OCI-LY1 (cell line): Measurements from ENCODE around the gene RALB.
"Not testable (repeated sequence)": the region's sequence is repeated elsewhere in the genome, so short reads cannot be mapped to it uniquely, and the experiment has no call there.

Experiments
- H2AFZ ChIP-seq: fragments of 200-600 bp; sonication (generic), shearing (Covaris generic); 2 replicates; pipeline ENCODE4 v1.6.0; 2014; ENCODE audit warnings: antibody characterized with exemption, mild to moderate bottlenecking, low read length
- H3F3A ChIP-seq: fragments of 200-600 bp; sonication (generic), shearing (Covaris generic); 2 replicates; pipeline ENCODE4 v1.6.0; 2014; ENCODE audit warnings: mild to moderate bottlenecking, antibody characterized with exemption, low read length, moderate library complexity; ENCODE audit not compliant: insufficient read depth
- H3K27ac ChIP-seq: fragments of 200-600 bp; sonication (generic); 2 replicates; pipeline ENCODE4 v1.5.1; 2014; ENCODE audit warnings: low read length, mixed run types, mild to moderate bottlenecking, low read depth; ENCODE audit not compliant: poor library complexity, severe bottlenecking
- H3K27me3 ChIP-seq: fragments of 200-600 bp; sonication (generic); 2 replicates; pipeline ENCODE4 v1.6.0; 2014; ENCODE audit warnings: antibody characterized with exemption, mild to moderate bottlenecking, low read length, moderate library complexity; ENCODE audit not compliant: insufficient read depth
- H3K36me3 ChIP-seq: fragments of 200-600 bp; sonication (generic); 2 replicates; pipeline ENCODE4 v1.6.1; 2014; ENCODE audit warnings: mild to moderate bottlenecking, antibody characterized with exemption, low read length, moderate library complexity, mixed read lengths; ENCODE audit not compliant: insufficient read depth
- H3K4me1 ChIP-seq: fragments of 200-600 bp; sonication (generic); 2 replicates; pipeline ENCODE4 v1.5.1; 2014; ENCODE audit warnings: mild to moderate bottlenecking, low read length, moderate library complexity; ENCODE audit not compliant: insufficient read depth, severe bottlenecking
- H3K4me2 ChIP-seq: fragments of 200-600 bp; sonication (generic), shearing (Covaris generic); 2 replicates; pipeline ENCODE4 v1.6.1; 2014; ENCODE audit warnings: low read length
- H3K4me3 ChIP-seq: fragments of 200-600 bp; sonication (generic); 2 replicates; pipeline ENCODE4 v1.5.1; 2014; ENCODE audit warnings: low read length, low read depth, mild to moderate bottlenecking, mixed read lengths; ENCODE audit not compliant: poor library complexity, severe bottlenecking
- H3K79me2 ChIP-seq: fragments of 200-600 bp; shearing (Covaris generic); 2 replicates; pipeline ENCODE4 v1.6.1; 2016; ENCODE audit warnings: mixed run types, low read length, mixed read lengths; ENCODE audit not compliant: insufficient read depth
- H3K9ac ChIP-seq: fragments of 200-600 bp; sonication (generic), shearing (Covaris generic); 2 replicates; pipeline ENCODE4 v1.6.1; 2014; ENCODE audit warnings: mild to moderate bottlenecking, low read length, mixed read lengths
- H3K9me2 ChIP-seq: fragments of 200-600 bp; sonication (generic), shearing (Covaris generic); 2 replicates; pipeline ENCODE4 v1.6.1; 2014; ENCODE audit warnings: low read depth, mild to moderate bottlenecking, low read length, mixed read lengths
- H3K9me3 ChIP-seq: fragments of 200-600 bp; shearing (Covaris generic); 2 replicates; pipeline ENCODE4 v1.6.1; 2014; ENCODE audit warnings: low read length, mixed read lengths
- H4K20me1 ChIP-seq: fragments of 200-600 bp; sonication (generic), shearing (Covaris generic); 2 replicates; pipeline ENCODE4 v1.6.0; 2016; ENCODE audit warnings: mild to moderate bottlenecking, low read length; ENCODE audit not compliant: insufficient read depth
- CTCF ChIP-seq: fragments of 200-600 bp; sonication (generic), shearing (Covaris generic); IDR thresholded peaks from 2 replicates; pipeline ENCODE4 v1.5.1; 2017; ENCODE audit warnings: mild to moderate bottlenecking, antibody characterized with exemption, low read length, moderate library complexity, mixed read lengths
- EZH2 ChIP-seq: fragments of 200-600 bp; sonication (generic), shearing (Covaris generic); IDR thresholded peaks from 2 replicates; pipeline ENCODE4 v1.8.0; 2017; ENCODE audit warnings: borderline replicate concordance, mixed run types, mild to moderate bottlenecking, antibody characterized with exemption, low read length, moderate library complexity, mixed read lengths

The RALB gene

DNA sequence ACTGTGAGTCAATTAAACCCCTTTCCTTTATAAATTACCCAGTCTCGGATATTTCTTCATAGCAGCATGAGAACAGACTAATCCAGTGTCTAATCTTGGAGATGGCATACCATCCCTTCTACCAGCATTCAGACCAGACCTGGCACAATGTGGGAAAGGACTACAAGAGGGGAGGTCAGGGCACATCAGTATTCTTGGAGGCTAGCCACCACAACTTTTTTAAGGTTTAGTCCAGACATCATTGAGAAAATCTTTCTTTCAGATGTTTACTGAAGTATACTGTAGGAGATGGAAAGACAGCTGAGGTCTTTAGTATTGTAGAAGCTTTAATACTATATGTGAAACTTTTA, 4.0 kb downstream of the RALB start:
- H2AFZ ChIP-seq = no peak overlapping the region
- H4K20me1 ChIP-seq = no peaks in the 10 kb centered on the region
- no peak overlapping the region for H3K4me3 ChIP-seq
- peaks cover 8% of the 10 kb centered on the region for H3K9me3 ChIP-seq
- peaks cover 16% of the 10 kb centered on the region for H3K4me1 ChIP-seq
- no peaks in the 10 kb centered on the region for H3K9me2 ChIP-seq
- TF ChIP-seq EZH2 = no peak
- TF ChIP-seq CTCF = no peak
- H3K27me3 ChIP-seq = no peaks in the 10 kb centered on the region; the same call in 1 of the 2 replicates
- no peak overlapping the region for H3K4me2 ChIP-seq
- peaks cover 4% of the 10 kb centered on the region; the same call in 1 of the 2 replicates for H3K36me3 ChIP-seq
- no peaks in the 10 kb centered on the region for H3F3A ChIP-seq
- H3K27ac ChIP-seq = no peak overlapping the region
- no peaks in the 10 kb centered on the region for H3K79me2 ChIP-seq
- H3K9ac ChIP-seq = no peak overlapping the region

- Histone ChIP-seq H3K27me3 (no peaks in the 10 kb centered on the region; the same call in 1 of the 2 replicates), H3K4me3 (no peak overlapping the region), H2AFZ (no peak overlapping the region), H3K4me1 (peaks cover 9% of the 10 kb centered on the region), H3K36me3 (peaks cover 4% of the 10 kb centered on the region; the same call in 1 of the 2 replicates), H3K9me3 (peaks cover 8% of the 10 kb centered on the region), H3K4me2 (no peak overlapping the region), H3F3A (no peaks in the 10 kb centered on the region), H4K20me1 (no peaks in the 10 kb centered on the region), H3K27ac (no peak overlapping the region), H3K79me2 (no peaks in the 10 kb centered on the region), H3K9me2 (no peaks in the 10 kb centered on the region), H3K9ac (no peak overlapping the region)
- TF ChIP-seq EZH2 (no peak), CTCF (no peak)
These were observed 4.9 kb downstream of the RALB start for GRCh38 chr2:120257522-120257921.

DNA sequence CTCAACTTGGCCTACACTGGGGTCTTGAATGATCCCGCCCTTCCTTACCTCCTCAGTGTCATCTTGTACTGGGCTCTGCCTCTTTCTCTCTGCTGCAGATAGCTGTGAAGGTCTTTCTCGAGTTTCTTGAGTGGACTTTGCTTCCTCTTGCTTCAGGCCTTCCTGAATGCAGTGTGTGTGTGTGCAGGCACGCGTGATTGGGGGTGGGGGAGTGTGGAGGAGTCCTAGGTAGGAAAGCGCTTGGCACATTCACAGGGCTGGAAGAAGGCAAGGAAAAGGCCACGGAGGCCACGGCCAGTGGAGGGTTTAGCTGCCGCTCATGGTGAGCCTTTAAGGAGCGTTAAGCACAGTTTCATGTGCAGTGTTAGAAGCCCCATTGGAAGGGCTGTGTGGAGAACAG, 5.5 kb downstream of the RALB start:
- Histone ChIP-seq H4K20me1 (no peaks in the 10 kb centered on the region), H3F3A (no peaks in the 10 kb centered on the region), H3K9me3 (peaks cover 8% of the 10 kb centered on the region), H3K27ac (no peak overlapping the region), H3K4me2 (no peak overlapping the region), H3K79me2 (no peaks in the 10 kb centered on the region), H3K4me1 (peaks cover 9% of the 10 kb centered on the region), H3K9ac (no peak overlapping the region), H3K27me3 (no peaks in the 10 kb centered on the region; the same call in 1 of the 2 replicates), H2AFZ (no peak overlapping the region), H3K9me2 (no peaks in the 10 kb centered on the region), H3K4me3 (no peak overlapping the region), H3K36me3 (peaks cover 4% of the 10 kb centered on the region; the same call in 1 of the 2 replicates)
- TF ChIP-seq EZH2 = no peak

DNA sequence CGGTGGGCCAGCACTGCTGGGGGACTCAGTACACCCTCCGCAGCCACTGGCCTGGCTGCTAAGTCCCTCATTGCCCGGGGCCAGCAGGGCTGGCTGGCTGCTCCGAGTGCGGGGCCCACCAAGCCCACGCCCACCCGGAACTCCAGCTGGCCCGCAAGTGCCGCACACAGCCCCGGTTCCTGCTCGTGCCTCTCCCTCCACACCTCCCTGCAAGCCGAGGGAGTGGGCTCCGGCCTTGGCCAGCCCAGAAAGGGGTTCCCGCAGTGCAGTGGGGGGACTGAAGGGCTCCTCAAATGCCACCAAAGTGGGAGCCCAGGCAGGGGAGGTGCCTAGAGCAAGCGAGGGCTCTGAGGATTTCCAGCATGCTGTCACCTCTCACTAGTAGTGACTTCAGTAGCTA, 7.3 kb downstream of the RALB start:
- not testable (repeated sequence) for H4K20me1 ChIP-seq, H3K79me2 ChIP-seq, H3K9ac ChIP-seq, H3K9me3 ChIP-seq, H3K27me3 ChIP-seq, H3K9me2 ChIP-seq, H3K4me1 ChIP-seq, H3F3A ChIP-seq, H3K4me3 ChIP-seq, H3K36me3 ChIP-seq, H2AFZ ChIP-seq, H3K4me2 ChIP-seq, H3K27ac ChIP-seq
